Measurements from ENCODE around the gene NPIPB6.

NPIPB6 gene

DNA sequence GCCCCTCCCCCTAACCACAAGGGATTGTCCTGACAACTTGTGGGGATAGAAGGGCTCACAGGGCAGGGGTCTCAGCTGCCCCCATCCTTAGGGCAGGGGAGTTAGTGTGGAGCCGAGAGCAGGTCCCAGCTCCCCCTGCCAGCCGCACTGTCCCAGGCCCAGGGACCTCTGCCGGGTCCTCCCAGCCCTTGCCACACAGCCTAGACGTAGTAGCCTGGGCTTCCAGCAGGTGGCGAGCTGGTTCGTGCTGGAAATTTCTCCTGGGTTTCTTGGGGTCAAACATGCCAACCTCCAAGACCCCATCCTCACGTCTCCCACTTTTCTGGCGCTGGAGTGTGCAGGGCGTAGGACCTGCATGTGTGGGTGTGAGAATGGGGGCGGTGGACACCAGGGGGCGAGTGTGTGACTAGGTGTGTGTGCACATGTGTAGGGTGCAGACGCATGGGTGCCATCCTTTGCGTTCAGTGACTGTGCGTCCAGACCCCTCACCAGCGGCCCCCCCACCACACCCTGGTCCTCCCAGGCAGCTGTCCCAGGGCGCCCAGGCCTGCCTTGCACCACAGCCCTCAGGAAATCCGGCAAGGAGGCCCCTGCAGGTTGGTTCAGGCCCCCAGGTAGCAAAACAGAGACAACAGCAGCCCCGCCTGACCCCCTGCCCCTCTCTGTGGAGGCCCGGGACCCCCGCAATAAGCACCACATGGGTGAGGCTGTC is 41.5 kb downstream of the NPIPB6 start:
- DNase-seq: peak; percentile 51 to 74 (median 59)

- DNase-seq: no peak
Observed at GRCh38 chr16:28320741-28321140, 42.6 kb downstream of the NPIPB6 start.

GRCh38 chr16:28320023-28320561 is 43.2 kb downstream of the NPIPB6 start:
- DNase-seq: no peak

GRCh38 chr16:28319476-28320022 is 43.8 kb downstream of the NPIPB6 start:
- no peak for DNase-seq

GRCh38 chr16:28318042-28318744 is 45.1 kb downstream of the NPIPB6 start:
- DNase-seq: no peak

DNA sequence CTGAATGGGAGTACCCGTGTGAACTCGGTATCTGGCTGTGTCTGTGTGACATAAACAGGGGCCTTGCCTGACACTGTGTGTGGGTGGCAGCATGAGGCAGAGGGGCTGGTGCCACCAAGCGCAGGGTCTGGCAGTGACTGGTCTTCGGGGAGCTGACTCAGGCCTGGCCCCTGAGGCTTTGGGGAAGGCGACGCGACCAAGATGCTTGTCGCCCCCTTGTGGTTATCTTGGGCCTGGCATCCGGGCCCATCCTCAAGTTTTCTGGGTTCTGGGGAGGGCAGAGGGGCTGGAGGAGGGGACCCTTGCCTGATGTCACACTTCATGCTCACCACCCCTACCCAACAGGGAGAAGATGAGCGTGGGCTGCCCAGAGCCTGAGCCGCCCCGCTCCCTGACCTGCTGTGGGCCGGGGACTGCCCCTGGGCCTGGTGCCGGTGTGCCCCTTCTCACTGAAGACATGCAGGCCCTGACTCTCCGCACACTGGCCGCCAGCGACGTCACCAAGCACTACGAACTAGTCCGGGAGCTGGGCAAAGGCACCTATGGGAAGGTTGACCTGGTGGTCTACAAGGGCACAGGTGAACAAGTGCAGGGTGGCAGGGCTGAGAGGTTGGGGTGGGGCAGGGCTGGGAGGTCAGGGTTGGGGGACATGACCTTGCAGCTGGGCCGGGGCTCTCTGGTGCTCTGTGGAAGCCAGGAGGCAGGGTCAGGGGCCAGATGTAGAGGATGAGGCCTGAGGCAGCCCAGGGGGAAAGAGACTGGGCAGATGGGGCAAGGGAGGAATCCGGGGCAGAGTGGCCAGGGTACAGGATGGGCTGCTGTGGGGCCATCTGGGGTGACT is 46.0 kb downstream of the NPIPB6 start:
- peak; percentile 71 to 84 (median 79) for DNase-seq

- DNase-seq: no peak
Observed at GRCh38 chr16:28316054-28316453, 47.3 kb downstream of the NPIPB6 start.

- DNase-seq: no peak
Observed at GRCh38 chr16:28313587-28313986, 49.7 kb downstream of the NPIPB6 start.

- no peak for DNase-seq
Observed at GRCh38 chr16:28312327-28312726, 51.0 kb downstream of the NPIPB6 start.

DNA sequence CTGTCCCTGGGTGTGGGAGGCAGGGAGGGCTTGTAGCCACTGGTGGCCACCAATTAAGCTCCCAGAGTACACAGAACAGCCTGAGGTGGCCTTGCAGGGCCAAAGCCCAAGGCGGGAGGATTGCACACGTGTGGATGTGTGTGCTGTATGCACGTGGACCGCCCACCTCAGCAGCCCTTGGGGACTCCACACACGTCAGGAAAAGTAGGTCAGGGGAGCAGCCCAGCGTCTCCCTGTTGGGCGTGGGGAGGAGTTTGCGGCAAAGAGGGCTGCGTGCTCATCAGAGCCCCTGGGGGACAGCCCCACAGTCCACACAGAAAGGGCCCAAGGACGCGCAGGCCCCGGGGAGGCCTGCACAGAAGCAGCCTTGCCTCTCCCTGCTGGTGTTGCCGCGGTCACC is 51.4 kb downstream of the NPIPB6 start:
- DNase-seq: no peak

GRCh38 chr16:28311413-28311812 is 51.9 kb downstream of the NPIPB6 start:
- DNase-seq: no peak

GRCh38 chr16:28310796-28311195 is 52.5 kb downstream of the NPIPB6 start:
- no peak for DNase-seq

DNA sequence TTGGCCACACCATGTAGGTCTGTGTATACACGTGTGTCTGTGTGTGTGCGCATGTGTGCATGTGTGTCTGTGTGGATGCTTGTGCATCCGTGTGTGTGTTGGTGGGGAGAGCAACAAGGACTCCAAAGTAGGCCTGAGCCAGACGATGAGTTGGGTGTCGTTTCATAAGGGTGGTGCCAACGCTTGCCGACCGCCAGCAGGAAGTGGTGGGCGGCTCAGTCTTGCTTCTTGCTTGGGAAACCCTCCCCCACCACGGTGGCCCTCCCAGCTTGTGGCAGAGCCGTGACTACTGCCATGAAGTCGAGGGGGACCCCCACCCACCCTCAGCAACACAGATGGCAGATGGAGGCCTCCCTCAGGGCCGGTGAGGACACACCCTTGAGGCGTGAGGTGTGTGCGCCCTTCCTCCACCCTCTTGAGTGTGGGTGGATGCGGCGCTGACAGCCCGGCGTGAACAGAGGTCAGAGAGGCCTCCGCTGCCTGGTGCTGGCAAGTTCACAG is 53.4 kb downstream of the NPIPB6 start:
- peak; percentile 24 to 57 (median 47) for DNase-seq

DNA sequence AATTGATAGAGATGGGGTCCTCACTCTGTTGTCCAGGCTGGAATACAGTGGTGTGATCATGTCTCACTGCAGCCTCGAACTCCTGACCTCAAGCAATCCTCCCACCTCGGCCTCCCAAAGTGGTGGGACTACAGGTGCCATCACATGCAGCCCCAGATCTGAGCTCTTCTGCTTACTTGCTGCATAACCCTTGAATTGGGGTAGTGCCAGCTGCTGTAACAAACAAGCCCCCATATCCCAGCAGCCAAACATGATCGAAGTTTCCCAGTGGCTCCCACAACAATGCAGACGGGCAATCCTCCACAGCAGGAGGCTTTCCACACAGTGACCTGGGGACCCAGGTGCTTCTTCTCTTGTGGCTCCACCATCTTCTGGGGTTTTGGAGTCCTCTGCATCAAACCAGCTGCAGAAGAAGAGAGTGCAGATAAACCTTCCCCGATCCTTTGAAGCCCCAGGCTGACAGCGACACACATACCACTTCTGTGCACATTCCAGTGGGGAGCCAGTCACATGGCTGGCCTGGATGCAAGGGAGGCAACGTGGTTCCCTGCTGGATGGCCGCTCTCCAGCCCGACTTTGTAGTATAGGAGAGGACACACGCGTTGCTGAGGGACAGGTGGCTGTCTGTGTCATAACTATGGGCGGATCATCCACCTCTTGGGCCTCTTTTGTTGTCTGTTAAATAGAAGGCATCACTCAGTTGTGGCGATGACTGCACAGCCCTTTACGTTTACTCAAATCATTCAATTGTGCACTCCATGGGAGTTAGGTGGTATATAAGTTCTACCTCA is 54.3 kb downstream of the NPIPB6 start:
- no peak for DNase-seq

GRCh38 chr16:28307936-28308335 is 55.4 kb downstream of the NPIPB6 start:
- DNase-seq: no peak

- DNase-seq: peak in 3 of 4 experiments; percentile 13 to 47 (median 24)
Observed at GRCh38 chr16:28304214-28304613, 59.1 kb downstream of the NPIPB6 start.

- no peak for DNase-seq
Observed at GRCh38 chr16:28303132-28303531, 60.2 kb downstream of the NPIPB6 start.

GRCh38 chr16:28301620-28302019 is 61.7 kb downstream of the NPIPB6 start:
- no peak for DNase-seq

GRCh38 chr16:28301154-28301553 is 62.2 kb downstream of the NPIPB6 start:
- DNase-seq: no peak

DNA sequence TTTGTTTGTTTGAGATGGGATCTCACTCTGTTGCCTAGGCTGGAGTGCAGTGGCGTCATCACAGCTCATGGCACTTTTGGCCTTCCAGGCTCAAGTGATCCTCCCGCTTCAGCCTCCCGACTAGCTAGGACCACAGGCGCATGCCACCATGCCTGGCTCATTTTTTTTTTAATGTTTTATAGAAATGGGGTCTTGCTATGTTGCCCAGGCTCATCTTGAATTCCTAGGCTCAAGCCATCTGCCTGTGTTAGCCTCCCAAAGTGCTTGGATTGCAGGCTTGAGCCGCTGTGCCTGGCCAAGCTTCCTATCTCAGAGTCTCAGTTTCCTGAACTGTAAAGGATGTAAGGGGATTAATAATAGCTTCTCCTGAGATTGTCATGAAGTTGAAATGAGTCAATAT is 63.0 kb downstream of the NPIPB6 start:
- DNase-seq: no peak

DNA sequence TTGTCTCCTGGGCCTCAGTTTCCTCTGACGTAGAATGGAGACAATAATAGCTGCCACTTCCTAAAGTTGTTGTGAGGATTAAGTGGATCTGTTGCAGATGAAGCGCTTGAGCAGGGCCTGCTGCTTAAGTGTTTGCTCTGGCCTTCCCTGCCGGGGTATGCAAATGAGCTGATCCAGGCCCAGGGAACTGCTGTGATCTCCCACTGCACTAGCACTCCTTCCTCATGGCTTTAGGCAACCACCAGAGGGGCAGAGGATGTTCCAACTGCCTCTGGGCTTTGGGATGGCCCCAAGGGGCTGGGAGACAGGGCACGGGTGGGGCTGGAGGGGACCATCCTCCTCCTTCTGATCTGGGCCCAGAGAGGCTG is 64.8 kb downstream of the NPIPB6 start:
- no peak for DNase-seq
